Muscle of leg (tissue), 11 donors: ENCODE results near the gene CPSF3. TPM values are rescaled to one million over a fixed set of nuclear protein-coding genes. Genes with fewer than 3 reads are reported as not detected.
"Not testable (repeated sequence)": the region's sequence is repeated elsewhere in the genome, so short reads cannot be mapped to it uniquely, and the experiment has no call there.

Source experiments
- DNase-seq: peaks from one replicate; pipeline ENCODE4 v3.0.0; 2013
- H3K27ac ChIP-seq: one replicate; pipeline ENCODE4 v1.5.1; 2013; ENCODE audit warnings: mild to moderate bottlenecking, low read length, control low read depth
- H3K27me3 ChIP-seq: one replicate; pipeline ENCODE4 v1.6.1; 2013; ENCODE audit warnings: low read length; ENCODE audit not compliant: control insufficient read depth, insufficient read depth
- H3K36me3 ChIP-seq: one replicate; pipeline ENCODE4 v1.6.1; 2013; ENCODE audit warnings: low read length; ENCODE audit not compliant: control insufficient read depth, insufficient read depth
- H3K4me1 ChIP-seq: one replicate; pipeline ENCODE4 v1.6.1; 2013; ENCODE audit warnings: low read length; ENCODE audit not compliant: control insufficient read depth, insufficient read depth
- H3K4me3 ChIP-seq: one replicate; pipeline ENCODE4 v1.5.1; 2013; ENCODE audit warnings: low read length, control low read depth
- H3K9me3 ChIP-seq: replicated peaks from 2 replicates; pipeline ENCODE4 v1.6.1; 2013; ENCODE audit warnings: low read depth, low read length; ENCODE audit not compliant: control insufficient read depth
- WGBS: methylation state at CpG from one replicate; pipeline ENCODE4 v1.1.5; 2013; ENCODE audit warnings: missing lambda C conversion rate; ENCODE audit not compliant: insufficient coverage; 5-methylcytosine and 5-hydroxymethylcytosine counted together
- polyA plus RNA-seq, 8 donors: library from polyadenylated mRNA; unstranded; fragments of 120-200 nt; gene quantifications; one replicate each; pipeline versions ENCODE4 v1.2.1 to v1.2.3, GENCODE V29; 2013; ENCODE audit warnings: inconsistent platforms in 1 of 8, low replicate concordance in 1 of 8; ENCODE audit not compliant: insufficient read length in 8 of 8, insufficient read depth in 1 of 8
- total RNA-seq: library from RNA; stranded (reverse); fragments of 120-200 nt; gene quantifications from one replicate; pipeline ENCODE4 v1.2.4, GENCODE V29; 2013

The CPSF3 gene
- total and polyA plus RNA-seq, 9 donors: 31.3 to 37.8 (median 34.9) TPM

- Histone ChIP-seq H3K9me3 (no peaks in the 10 kb centered on the region), H3K36me3 (peaks cover 51% of the 10 kb centered on the region), H3K27ac (no peak overlapping the region), H3K4me1 (peaks cover 16% of the 10 kb centered on the region), H3K27me3 (no peaks in the 10 kb centered on the region), H3K4me3 (no peak overlapping the region)
- DNase-seq: no peak
- 92% methylated on average over 15 of the region's 15 CpGs for WGBS
Measured at GRCh38 chr2:9394816-9395215, 28.6 kb upstream of the CPSF3 start.

DNA sequence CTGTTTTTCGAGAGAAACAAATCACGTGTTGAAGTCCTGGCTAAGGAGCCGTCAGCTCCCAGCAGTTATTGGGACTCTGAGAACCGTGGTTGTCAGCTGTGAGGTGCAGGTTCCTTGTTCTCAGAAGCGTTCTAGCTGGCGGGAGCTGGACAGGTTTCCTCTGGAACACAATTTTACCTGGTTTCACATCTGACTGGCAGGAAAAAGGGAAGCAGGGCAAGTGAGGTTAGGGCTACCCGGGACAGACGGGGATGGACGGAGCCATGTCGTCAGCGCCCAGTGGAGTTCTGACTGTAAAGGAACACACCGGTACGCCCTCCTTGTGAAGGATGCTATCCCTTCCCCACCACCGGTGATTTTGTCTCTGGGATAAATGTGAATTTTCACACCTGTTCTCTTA is 26.3 kb upstream of the CPSF3 start:
- Histone ChIP-seq H3K27me3 (no peaks in the 10 kb centered on the region), H3K9me3 (no peaks in the 10 kb centered on the region), H3K4me3 (no peak overlapping the region), H3K4me1 (peaks cover 16% of the 10 kb centered on the region), H3K27ac (no peak overlapping the region), H3K36me3 (peaks cover 56% of the 10 kb centered on the region)
- 81% methylated on average over 10 of the region's 14 CpGs for whole genome bisulfite sequencing
- DNase-seq: no peak

GRCh38 chr2:9398251-9398650 is 25.2 kb upstream of the CPSF3 start:
- WGBS: 98% methylated on average over 10 of the region's 11 CpGs
- H3K36me3 ChIP-seq: peaks cover 64% of the 10 kb centered on the region

DNA sequence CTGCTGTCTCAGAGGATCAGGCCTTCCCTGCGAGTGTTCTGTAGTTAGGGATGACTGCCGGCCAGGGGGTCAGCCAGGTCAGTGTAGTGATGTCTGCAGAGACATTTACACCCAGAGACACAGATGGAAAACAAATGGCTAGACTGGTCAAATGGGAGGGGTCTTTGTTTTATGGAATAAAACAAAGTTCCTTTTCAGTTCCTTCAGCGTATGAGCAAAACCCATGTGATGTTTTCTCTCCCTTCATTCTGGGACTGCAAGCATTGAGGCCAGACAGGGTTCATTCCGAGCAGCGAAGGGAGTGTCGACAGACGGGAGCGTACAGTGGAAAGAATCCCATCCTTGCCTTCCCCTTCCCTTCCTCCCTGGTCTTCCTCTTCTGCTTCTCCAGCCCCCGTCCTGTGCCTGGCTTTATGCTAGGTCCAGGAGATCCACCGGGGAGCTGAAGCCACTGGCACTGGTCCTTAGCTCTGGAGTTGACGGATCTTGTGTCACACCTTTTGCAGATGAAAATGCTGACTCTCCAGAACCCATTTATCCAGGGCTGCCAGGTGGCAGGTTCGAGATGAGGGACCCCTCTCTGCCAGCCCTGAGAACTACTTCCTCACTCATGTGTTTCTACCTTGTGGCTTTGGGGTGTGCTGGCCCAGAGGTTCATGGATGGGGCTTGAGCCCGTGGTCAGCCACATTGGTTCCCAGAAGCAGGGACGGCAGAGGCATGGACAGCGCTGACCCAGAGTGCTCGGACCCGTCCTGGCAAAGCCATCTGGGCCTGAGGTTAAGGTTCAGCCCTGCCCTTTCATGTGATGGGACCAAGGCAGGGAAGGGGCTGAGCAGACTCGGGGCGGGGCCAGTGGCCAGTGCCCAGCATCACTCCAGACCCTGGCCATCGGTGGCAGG is 24.3 kb upstream of the CPSF3 start:
- H3K27me3 ChIP-seq: no peaks in the 10 kb centered on the region
- H3K9me3 ChIP-seq: no peaks in the 10 kb centered on the region
- no peak overlapping the region for H3K27ac ChIP-seq
- H3K4me1 ChIP-seq: peaks cover 5% of the 10 kb centered on the region
- 57% methylated on average over 15 of the region's 20 CpGs for WGBS
- H3K4me3 ChIP-seq: no peak overlapping the region
- peaks cover 57% of the 10 kb centered on the region for H3K36me3 ChIP-seq
- DNase-seq: peak; percentile 77

More at GRCh38 chr2:9398251-9398650, 25.2 kb upstream of the CPSF3 start:
- H3K9me3 ChIP-seq, H3K27me3 ChIP-seq, DNase-seq, H3K4me1 ChIP-seq, H3K27ac ChIP-seq, H3K4me3 ChIP-seq: not testable (repeated sequence)

DNA sequence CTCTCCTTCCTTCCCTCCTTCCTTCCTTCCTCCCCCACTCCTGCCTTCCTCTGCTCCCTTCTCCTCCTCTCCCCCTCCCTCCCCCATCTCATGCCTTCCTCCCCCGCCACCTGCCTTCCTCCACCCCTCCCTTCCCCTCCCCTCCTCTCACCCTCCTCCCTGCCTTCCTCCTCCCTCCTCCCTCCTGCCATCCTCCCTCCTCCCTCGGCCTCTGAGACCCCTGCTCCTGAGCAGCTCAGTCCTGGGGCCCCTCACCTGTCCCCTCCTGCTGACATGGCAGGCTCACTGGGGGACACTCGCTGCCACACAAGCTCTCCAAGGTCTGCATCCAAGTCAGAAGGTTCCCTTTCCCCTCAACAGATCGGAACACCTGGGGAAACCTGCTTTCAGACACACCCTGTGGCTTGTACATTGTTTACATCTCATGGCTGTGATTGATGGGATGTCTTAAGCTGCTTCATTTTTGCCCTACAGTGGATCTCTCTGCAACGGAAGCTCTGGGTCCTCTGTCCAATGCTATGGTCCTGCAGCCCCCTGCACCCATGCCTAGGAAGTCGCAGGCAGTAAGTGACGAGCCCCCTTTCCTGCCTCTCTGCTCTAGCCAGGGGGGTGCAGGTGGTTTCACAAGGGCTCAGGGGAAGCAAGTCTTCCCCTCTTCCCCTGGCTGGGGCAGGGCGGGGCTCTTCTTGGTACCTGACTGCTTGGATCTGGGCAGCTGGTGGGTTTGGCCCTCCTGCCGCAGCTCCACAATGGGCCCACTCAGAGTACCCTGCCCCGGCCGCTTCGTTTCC is 23.0 kb upstream of the CPSF3 start:
- Histone ChIP-seq H3K36me3 (peaks cover 48% of the 10 kb centered on the region), H3K4me1 (peaks cover 5% of the 10 kb centered on the region), H3K9me3 (no peaks in the 10 kb centered on the region), H3K27ac (no peak overlapping the region), H3K27me3 (no peaks in the 10 kb centered on the region), H3K4me3 (no peak overlapping the region)
- no peak for DNase-seq
- 77% methylated on average over 10 of the region's 12 CpGs for whole genome bisulfite sequencing

- Histone ChIP-seq H3K4me3 (no peak overlapping the region), H3K36me3 (peaks cover 48% of the 10 kb centered on the region), H3K9me3 (no peaks in the 10 kb centered on the region), H3K27me3 (no peaks in the 10 kb centered on the region), H3K27ac (no peak overlapping the region), H3K4me1 (peaks cover 5% of the 10 kb centered on the region)
- WGBS: 94% methylated on average over 9 of the region's 12 CpGs
- DNase-seq: no peak
Measured at GRCh38 chr2:9401059-9401547, 22.4 kb upstream of the CPSF3 start.

DNA sequence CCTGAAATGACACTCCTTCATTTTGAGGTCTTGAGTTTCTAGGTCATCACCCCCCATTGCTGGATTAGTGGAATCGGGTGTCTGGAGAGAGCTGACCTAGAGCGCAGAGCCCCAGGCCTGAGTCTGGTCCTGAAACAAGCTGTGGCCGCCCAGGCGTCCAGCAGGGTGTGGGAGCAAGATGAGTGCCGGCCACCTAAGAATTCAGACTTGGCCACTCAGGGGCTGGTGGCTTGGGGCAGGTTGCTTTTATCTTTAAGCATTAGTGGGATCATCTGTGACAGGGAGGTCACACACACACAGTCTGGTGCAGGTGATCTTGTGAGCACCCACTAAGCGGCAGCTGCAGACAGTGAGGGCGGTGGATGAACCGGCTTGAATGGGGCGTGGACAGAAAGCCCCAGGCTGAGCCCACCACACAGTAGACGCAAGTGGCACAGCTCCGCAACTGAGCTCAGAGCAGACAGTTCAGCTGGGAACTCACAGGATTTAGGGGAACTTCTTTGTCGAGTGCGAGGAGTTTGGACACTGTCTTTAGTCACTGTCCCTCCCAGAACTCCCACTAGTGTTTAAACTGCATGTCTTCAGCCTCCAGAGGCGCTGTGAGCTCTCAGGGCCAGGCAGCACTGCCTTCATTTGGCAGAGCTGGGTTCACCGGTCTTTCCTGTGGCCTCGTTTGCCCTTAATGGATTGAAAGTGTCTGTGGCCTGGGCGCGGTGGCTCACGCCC is 21.6 kb upstream of the CPSF3 start:
- WGBS: 89% methylated on average over 15 of the region's 19 CpGs
- Histone ChIP-seq H3K27me3 (no peaks in the 10 kb centered on the region), H3K36me3 (peaks cover 48% of the 10 kb centered on the region), H3K9me3 (no peaks in the 10 kb centered on the region), H3K4me1 (peaks cover 5% of the 10 kb centered on the region), H3K4me3 (no peak overlapping the region), H3K27ac (no peak overlapping the region)
- DNase-seq: no peak

DNA sequence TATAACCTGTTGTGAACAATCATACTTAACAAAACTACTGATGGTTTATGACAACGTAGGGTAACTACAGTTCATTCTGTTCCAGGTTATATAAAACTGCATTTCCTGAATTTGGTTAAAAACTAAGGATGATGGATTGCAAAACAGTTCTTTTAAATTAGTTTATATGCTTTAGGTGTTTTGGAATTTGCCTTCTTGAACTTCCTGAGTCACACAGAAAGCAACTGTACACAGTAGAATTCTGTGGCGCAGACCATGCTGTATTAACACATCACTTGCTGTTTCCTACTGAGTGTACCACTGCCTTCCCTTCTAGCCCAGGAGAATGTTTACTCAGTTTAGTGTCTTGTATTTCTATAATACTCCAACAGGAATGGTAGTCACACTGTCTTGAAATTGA is 19.5 kb upstream of the CPSF3 start:
- Histone ChIP-seq H3K4me3 (no peak overlapping the region), H3K4me1 (peaks cover 5% of the 10 kb centered on the region), H3K9me3 (no peaks in the 10 kb centered on the region), H3K27me3 (no peaks in the 10 kb centered on the region), H3K27ac (no peak overlapping the region), H3K36me3 (peaks cover 54% of the 10 kb centered on the region)
- no peak for DNase-seq
- WGBS: no CpG with 5 or more reads among the region's 2 CpGs

GRCh38 chr2:9404451-9404850 is 19.0 kb upstream of the CPSF3 start:
- H3K27ac ChIP-seq: no peak overlapping the region
- H3K27me3 ChIP-seq: no peaks in the 10 kb centered on the region
- no peak for DNase-seq
- peaks cover 56% of the 10 kb centered on the region for H3K36me3 ChIP-seq
- H3K9me3 ChIP-seq: no peaks in the 10 kb centered on the region
- H3K4me3 ChIP-seq: no peak overlapping the region
- no peaks in the 10 kb centered on the region for H3K4me1 ChIP-seq
- WGBS: no CpG with 5 or more reads among the region's 4 CpGs

DNA sequence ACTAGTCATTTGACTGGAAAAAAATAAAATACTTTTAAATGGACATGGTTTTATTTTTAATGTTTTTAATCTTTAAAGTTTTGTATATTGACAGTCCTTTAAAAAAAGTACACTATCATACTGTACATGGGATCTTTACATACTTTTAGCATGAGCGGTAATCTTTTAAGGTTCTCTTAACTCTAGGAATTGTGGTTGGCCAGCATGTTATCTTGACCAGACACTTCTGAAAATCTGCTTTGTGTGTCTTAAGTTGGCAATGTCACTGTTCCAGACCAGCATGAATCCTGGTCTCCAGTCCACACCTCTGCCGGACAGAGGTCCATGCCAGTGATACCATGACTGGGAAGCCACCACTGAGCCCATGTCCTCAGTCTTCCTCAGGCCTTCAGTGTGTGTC is 17.8 kb upstream of the CPSF3 start:
- H3K27me3 ChIP-seq: no peaks in the 10 kb centered on the region
- H3K27ac ChIP-seq: no peak overlapping the region
- no peaks in the 10 kb centered on the region for H3K9me3 ChIP-seq
- no peak overlapping the region for H3K4me3 ChIP-seq
- peaks cover 54% of the 10 kb centered on the region for H3K36me3 ChIP-seq
- WGBS: no CpG with 5 or more reads among the region's 2 CpGs
- no peaks in the 10 kb centered on the region for H3K4me1 ChIP-seq
- no peak for DNase-seq
